WTC11 (cell line): ENCODE measurements around the gene GRK4. TPM values are rescaled to one million over a fixed set of nuclear protein-coding genes. Genes with fewer than 3 reads are reported as not detected.

Experiments used
- ATAC-seq: fragments of 200-7000 bp; cut with Tn5 transposase; 2 replicates; pipeline ENCODE4 v1.10.0; 2021; ENCODE audit warnings: mild to moderate bottlenecking, moderate library complexity
- CTCF ChIA-PET: fragments of 300-600 bp; sonication (Branson Sonifier 250); formaldehyde crosslinking; loops from one replicate; lab custom pipeline; 2021; ENCODE audit warnings: antibody characterized with exemption; lab: Charles Lee
- POLR2A ChIA-PET: fragments of 350-600 bp; sonication (Branson Sonifier 250); formaldehyde crosslinking; loops from one replicate; lab custom pipeline; 2021; ENCODE audit warnings: antibody characterized with exemption; lab: Charles Lee
- DNase-seq: peaks from one replicate; pipeline ENCODE4 v3.0.0; 2021; ENCODE audit warnings: low spot score
- H3K27ac Mint-ChIP-seq: 2 replicates; pipeline ENCODE4 v1.8.0; 2021; ENCODE audit warnings: mixed read lengths
- H3K27me3 Mint-ChIP-seq: 2 replicates; pipeline ENCODE4 v1.8.0; 2021; ENCODE audit warnings: low read depth, mild to moderate bottlenecking, moderate library complexity, mixed read lengths
- H3K36me3 Mint-ChIP-seq: 2 replicates; pipeline ENCODE4 v1.8.0; 2021; ENCODE audit warnings: mixed read lengths
- H3K4me1 Mint-ChIP-seq: 2 replicates; pipeline ENCODE4 v1.8.0; 2022; ENCODE audit warnings: mixed read lengths
- H3K4me3 Mint-ChIP-seq: 2 replicates; pipeline ENCODE4 v1.8.0; 2021; ENCODE audit warnings: mild to moderate bottlenecking, moderate library complexity, mixed read lengths
- H3K9me3 Mint-ChIP-seq: 2 replicates; pipeline ENCODE4 v1.8.0; 2021; ENCODE audit warnings: mixed read lengths
- AR ChIP-seq: fragments of 250-450 bp; sonication (Bioruptor Pico); IDR thresholded peaks from 2 replicates; pipeline ENCODE4 v1.9.0; 2021; ENCODE audit warnings: mild to moderate bottlenecking
- CTCF ChIP-seq: fragments of 200-600 bp; IDR thresholded peaks from 2 replicates; pipeline ENCODE4 v1.8.0; 2022; ENCODE audit warnings: antibody characterized with exemption
- EMX1 ChIP-seq: fragments of 250-450 bp; sonication (Bioruptor Pico); IDR thresholded peaks from 2 replicates; pipeline ENCODE4 v1.8.0; 2021; ENCODE audit warnings: mild to moderate bottlenecking
- ESRRA ChIP-seq: sonication (generic); formaldehyde crosslinking; IDR thresholded peaks from 2 replicates; pipeline ENCODE4 v1.8.1; 2022; ENCODE audit warnings: mild to moderate bottlenecking, missing genetic modification reagents, borderline replicate concordance
- FOXP1 ChIP-seq: sonication (generic); formaldehyde crosslinking; IDR thresholded peaks from 2 replicates; pipeline ENCODE4 v1.8.0; 2022; ENCODE audit warnings: missing genetic modification reagents, mild to moderate bottlenecking, moderate library complexity, borderline replicate concordance
- GTF2I ChIP-seq: fragments of 250-450 bp; sonication (Bioruptor Pico); conservative IDR thresholded peaks from 2 replicates; pipeline ENCODE4 v1.4.0; 2021; ENCODE audit warnings: mild to moderate bottlenecking
- IRF1 ChIP-seq: sonication (generic); formaldehyde crosslinking; IDR thresholded peaks from 2 replicates; pipeline ENCODE4 v1.8.0; 2023; ENCODE audit warnings: missing genetic modification reagents
- IRF2 ChIP-seq: sonication (generic); formaldehyde crosslinking; IDR thresholded peaks from 2 replicates; pipeline ENCODE4 v1.8.0; 2022; ENCODE audit warnings: low read depth, missing genetic modification reagents, borderline replicate concordance
- MLX ChIP-seq: sonication (generic); formaldehyde crosslinking; IDR thresholded peaks from 2 replicates; pipeline ENCODE4 v1.8.1; 2023; ENCODE audit warnings: mild to moderate bottlenecking, missing genetic modification reagents, moderate library complexity
- NFYB ChIP-seq: sonication (generic); formaldehyde crosslinking; conservative IDR thresholded peaks from 2 replicates; pipeline ENCODE4 v1.8.0; 2022; ENCODE audit warnings: low read depth, missing genetic modification reagents
- NR1H2 ChIP-seq: sonication (generic); formaldehyde crosslinking; IDR thresholded peaks from 2 replicates; pipeline ENCODE4 v1.9.0; 2021; ENCODE audit warnings: mild to moderate bottlenecking, moderate library complexity, missing genetic modification reagents
- RELA ChIP-seq: sonication (generic); formaldehyde crosslinking; IDR thresholded peaks from 2 replicates; pipeline ENCODE4 v1.8.1; 2022; ENCODE audit warnings: missing genetic modification reagents, mild to moderate bottlenecking, borderline replicate concordance
- ZBTB21 ChIP-seq: sonication (generic); formaldehyde crosslinking; IDR thresholded peaks from 2 replicates; pipeline ENCODE4 v1.8.1; 2023; ENCODE audit warnings: mild to moderate bottlenecking, missing genetic modification reagents, borderline replicate concordance
- ZNF317 ChIP-seq: sonication (generic); formaldehyde crosslinking; IDR thresholded peaks from 2 replicates; pipeline ENCODE4 v1.8.1; 2023; ENCODE audit warnings: low read depth, mild to moderate bottlenecking, moderate library complexity, missing genetic modification reagents, borderline replicate concordance
- ZNF396 ChIP-seq: fragments of 250-450 bp; sonication (Bioruptor Pico); IDR thresholded peaks from 2 replicates; pipeline ENCODE4 v1.8.0; 2021; ENCODE audit warnings: mild to moderate bottlenecking, moderate library complexity, borderline replicate concordance
- ZNF423 ChIP-seq: fragments of 250-450 bp; sonication (Bioruptor Pico); IDR thresholded peaks from 2 replicates; pipeline ENCODE4 v2.1.2; 2022; ENCODE audit warnings: mild to moderate bottlenecking, moderate library complexity
- ZNF671 ChIP-seq: fragments of 250-450 bp; sonication (Bioruptor Pico); IDR thresholded peaks from 2 replicates; pipeline ENCODE4 v1.8.0; 2021; ENCODE audit warnings: mild to moderate bottlenecking
- total RNA-seq: library from RNA; stranded (reverse); gene quantifications from 3 replicates; pipeline ENCODE4 v1.2.3, GENCODE V29; 2021
- TF ChIP-seq, protein P1 (sequence below): sonication (generic); formaldehyde crosslinking; conservative IDR thresholded peaks from 2 replicates; pipeline ENCODE4 v1.8.1; 2023; ENCODE audit warnings: mild to moderate bottlenecking, low read depth, missing genetic modification reagents, moderate library complexity
- TF ChIP-seq, protein P2 (sequence below): sonication (generic); formaldehyde crosslinking; IDR thresholded peaks from 2 replicates; pipeline ENCODE4 v1.8.0; 2022; ENCODE audit warnings: mild to moderate bottlenecking, missing genetic modification reagents
- TF ChIP-seq, protein P3 (sequence below): sonication (generic); formaldehyde crosslinking; IDR thresholded peaks from 2 replicates; pipeline ENCODE4 v1.8.1; 2023; ENCODE audit warnings: mild to moderate bottlenecking, missing genetic modification reagents, borderline replicate concordance
- TF ChIP-seq, protein P4 (sequence below): sonication (generic); formaldehyde crosslinking; IDR thresholded peaks from 2 replicates; pipeline ENCODE4 v1.8.1; 2023; ENCODE audit warnings: mild to moderate bottlenecking, missing genetic modification reagents, moderate library complexity

Gene GRK4
- total RNA-seq, 1 experiment from 2014 or later, result 1.4 TPM

DNA sequence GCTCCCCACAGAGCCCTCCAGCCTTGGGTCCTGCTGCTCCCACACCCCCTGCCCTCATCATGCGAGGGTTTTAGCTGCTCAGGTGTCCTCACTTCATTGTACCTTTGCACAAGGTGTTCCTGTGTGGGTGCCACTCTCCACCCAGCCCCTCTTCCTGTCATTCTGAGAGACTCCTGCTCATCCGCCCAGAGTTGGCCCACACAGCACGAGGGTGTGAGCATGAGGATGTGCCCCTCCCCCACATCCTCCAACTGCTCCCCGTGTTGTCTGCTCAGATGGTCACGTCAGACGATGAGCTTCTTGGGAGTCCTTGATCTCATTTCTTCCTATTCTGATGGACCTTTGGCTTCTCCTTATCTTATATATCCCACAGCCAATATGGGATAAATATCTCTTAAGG lies 57.8 kb downstream of the GRK4 start:
- ATAC-seq, result no peak
- POLR2A ChIA-PET, result no interaction called here
- Mint-ChIP-seq H3K4me1 (peaks cover 9% of the 10 kb centered on the region), H3K36me3 (no peaks in the 10 kb centered on the region), H3K27ac (no peak overlapping the region), H3K9me3 (peaks cover 4% of the 10 kb centered on the region), H3K4me3 (no peak overlapping the region), H3K27me3 (no peaks in the 10 kb centered on the region)
- no peak for DNase-seq
- CTCF ChIA-PET, result interaction anchor here (1.6 kb wide), 1 partner anchor 12 kb away, joined by 5 read pairs; no protein-coding TSS in a partner anchor
- TF ChIP-seq IRF1 (CRISPR knock-in tag), result no peak
- TF ChIP-seq CTCF, result no peak
- TF ChIP-seq ESRRA (CRISPR knock-in tag), result no peak
- no peak for TF ChIP-seq EMX1
- TF ChIP-seq ZNF317, result no peak
- TF ChIP-seq, protein P1, sequence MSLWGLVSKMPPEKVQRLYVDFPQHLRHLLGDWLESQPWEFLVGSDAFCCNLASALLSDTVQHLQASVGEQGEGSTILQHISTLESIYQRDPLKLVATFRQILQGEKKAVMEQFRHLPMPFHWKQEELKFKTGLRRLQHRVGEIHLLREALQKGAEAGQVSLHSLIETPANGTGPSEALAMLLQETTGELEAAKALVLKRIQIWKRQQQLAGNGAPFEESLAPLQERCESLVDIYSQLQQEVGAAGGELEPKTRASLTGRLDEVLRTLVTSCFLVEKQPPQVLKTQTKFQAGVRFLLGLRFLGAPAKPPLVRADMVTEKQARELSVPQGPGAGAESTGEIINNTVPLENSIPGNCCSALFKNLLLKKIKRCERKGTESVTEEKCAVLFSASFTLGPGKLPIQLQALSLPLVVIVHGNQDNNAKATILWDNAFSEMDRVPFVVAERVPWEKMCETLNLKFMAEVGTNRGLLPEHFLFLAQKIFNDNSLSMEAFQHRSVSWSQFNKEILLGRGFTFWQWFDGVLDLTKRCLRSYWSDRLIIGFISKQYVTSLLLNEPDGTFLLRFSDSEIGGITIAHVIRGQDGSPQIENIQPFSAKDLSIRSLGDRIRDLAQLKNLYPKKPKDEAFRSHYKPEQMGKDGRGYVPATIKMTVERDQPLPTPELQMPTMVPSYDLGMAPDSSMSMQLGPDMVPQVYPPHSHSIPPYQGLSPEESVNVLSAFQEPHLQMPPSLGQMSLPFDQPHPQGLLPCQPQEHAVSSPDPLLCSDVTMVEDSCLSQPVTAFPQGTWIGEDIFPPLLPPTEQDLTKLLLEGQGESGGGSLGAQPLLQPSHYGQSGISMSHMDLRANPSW (CRISPR knock-in tag), result no peak
- no peak for TF ChIP-seq RELA
- no peak for TF ChIP-seq NFYB (CRISPR knock-in tag)
- no peak for TF ChIP-seq ZNF423 (CRISPR knock-in tag)
- TF ChIP-seq MLX (CRISPR knock-in tag), result no peak
- no peak for TF ChIP-seq ZNF671 (CRISPR knock-in tag)
- no peak for TF ChIP-seq IRF2
- TF ChIP-seq, protein P2, sequence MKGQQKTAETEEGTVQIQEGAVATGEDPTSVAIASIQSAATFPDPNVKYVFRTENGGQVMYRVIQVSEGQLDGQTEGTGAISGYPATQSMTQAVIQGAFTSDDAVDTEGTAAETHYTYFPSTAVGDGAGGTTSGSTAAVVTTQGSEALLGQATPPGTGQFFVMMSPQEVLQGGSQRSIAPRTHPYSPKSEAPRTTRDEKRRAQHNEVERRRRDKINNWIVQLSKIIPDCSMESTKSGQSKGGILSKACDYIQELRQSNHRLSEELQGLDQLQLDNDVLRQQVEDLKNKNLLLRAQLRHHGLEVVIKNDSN (CRISPR knock-in tag), result no peak
- TF ChIP-seq FOXP1 (CRISPR knock-in tag), result no peak
- no peak for TF ChIP-seq ZNF396 (CRISPR knock-in tag)
- no peak for TF ChIP-seq ZBTB21
- TF ChIP-seq NR1H2, result no peak

DNA sequence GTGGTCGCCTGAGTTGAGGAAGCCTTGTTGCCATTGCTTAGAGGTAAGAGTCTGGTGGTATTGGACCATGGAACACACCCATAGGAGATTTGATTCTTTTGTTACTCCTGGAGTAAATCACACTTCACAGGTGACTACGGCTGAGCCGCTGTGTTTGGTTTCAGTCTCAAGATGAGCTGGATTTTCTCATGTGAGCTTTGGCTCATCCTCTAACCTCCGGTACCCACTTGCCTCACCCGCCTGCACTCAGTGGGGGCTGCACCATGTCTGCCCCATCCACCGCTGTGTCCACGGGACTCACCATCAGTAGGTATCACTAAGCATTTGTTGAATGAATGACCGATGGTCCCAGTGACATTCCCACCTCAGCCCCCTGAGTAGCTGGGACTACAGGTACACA lies 58.3 kb downstream of the GRK4 start:
- no peak for ATAC-seq
- Mint-ChIP-seq H3K27ac (no peak overlapping the region), H3K9me3 (peaks cover 4% of the 10 kb centered on the region)
- TF ChIP-seq, protein P3, sequence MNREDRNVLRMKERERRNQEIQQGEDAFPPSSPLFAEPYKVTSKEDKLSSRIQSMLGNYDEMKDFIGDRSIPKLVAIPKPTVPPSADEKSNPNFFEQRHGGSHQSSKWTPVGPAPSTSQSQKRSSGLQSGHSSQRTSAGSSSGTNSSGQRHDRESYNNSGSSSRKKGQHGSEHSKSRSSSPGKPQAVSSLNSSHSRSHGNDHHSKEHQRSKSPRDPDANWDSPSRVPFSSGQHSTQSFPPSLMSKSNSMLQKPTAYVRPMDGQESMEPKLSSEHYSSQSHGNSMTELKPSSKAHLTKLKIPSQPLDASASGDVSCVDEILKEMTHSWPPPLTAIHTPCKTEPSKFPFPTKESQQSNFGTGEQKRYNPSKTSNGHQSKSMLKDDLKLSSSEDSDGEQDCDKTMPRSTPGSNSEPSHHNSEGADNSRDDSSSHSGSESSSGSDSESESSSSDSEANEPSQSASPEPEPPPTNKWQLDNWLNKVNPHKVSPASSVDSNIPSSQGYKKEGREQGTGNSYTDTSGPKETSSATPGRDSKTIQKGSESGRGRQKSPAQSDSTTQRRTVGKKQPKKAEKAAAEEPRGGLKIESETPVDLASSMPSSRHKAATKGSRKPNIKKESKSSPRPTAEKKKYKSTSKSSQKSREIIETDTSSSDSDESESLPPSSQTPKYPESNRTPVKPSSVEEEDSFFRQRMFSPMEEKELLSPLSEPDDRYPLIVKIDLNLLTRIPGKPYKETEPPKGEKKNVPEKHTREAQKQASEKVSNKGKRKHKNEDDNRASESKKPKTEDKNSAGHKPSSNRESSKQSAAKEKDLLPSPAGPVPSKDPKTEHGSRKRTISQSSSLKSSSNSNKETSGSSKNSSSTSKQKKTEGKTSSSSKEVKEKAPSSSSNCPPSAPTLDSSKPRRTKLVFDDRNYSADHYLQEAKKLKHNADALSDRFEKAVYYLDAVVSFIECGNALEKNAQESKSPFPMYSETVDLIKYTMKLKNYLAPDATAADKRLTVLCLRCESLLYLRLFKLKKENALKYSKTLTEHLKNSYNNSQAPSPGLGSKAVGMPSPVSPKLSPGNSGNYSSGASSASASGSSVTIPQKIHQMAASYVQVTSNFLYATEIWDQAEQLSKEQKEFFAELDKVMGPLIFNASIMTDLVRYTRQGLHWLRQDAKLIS (CRISPR knock-in tag), result no peak
- TF ChIP-seq, protein P4, sequence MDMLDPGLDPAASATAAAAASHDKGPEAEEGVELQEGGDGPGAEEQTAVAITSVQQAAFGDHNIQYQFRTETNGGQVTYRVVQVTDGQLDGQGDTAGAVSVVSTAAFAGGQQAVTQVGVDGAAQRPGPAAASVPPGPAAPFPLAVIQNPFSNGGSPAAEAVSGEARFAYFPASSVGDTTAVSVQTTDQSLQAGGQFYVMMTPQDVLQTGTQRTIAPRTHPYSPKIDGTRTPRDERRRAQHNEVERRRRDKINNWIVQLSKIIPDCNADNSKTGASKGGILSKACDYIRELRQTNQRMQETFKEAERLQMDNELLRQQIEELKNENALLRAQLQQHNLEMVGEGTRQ (CRISPR knock-in tag), result no peak
- TF ChIP-seq AR (CRISPR knock-in tag) (no peak), GTF2I (CRISPR knock-in tag) (no peak)

More for the DNA sequence above, 58.3 kb downstream of the GRK4 start:
- POLR2A ChIA-PET, result no interaction called here
- peaks cover 9% of the 10 kb centered on the region for H3K4me1 Mint-ChIP-seq
- CTCF ChIA-PET, result interaction anchor here (1.6 kb wide), 1 partner anchor 12 kb away, joined by 5 read pairs; no protein-coding TSS in a partner anchor
- no peak overlapping the region for H3K4me3 Mint-ChIP-seq
- no peak for DNase-seq
- H3K36me3 Mint-ChIP-seq, result no peaks in the 10 kb centered on the region
- H3K27me3 Mint-ChIP-seq, result no peaks in the 10 kb centered on the region
